ENCODE results near the gene WNT7A. TPM values are rescaled to one million over a fixed set of nuclear protein-coding genes. Genes with fewer than 3 reads are reported as not detected.

Gene WNT7A
- total RNA-seq, 1 donor from 2014 or later = not detected

GRCh38 chr3:13772885-13773745 is 106.8 kb downstream of the WNT7A start:
- no peaks in the 10 kb centered on the region for H3F3A ChIP-seq (ENCODE audit: low read depth)
- Mint-ChIP-seq H3K36me3 (no peaks in the 10 kb centered on the region), H3K27me3 (ENCODE audit: insufficient read depth, low read depth) (peaks cover 7% of the 10 kb centered on the region), H3K27ac (peak overlapping the region; percentile 70), H3K9me3 (no peaks in the 10 kb centered on the region), H3K4me3 (no peak overlapping the region), H3K4me1 (peaks cover 25% of the 10 kb centered on the region)
- H3K9me3 ChIP-seq (ENCODE audit: low read depth) = no peaks in the 10 kb centered on the region
- H3K4me2 ChIP-seq = no peak overlapping the region
- DNase-seq (ENCODE audit: low spot score) = no peak
- no peaks in the 10 kb centered on the region for H4K20me1 ChIP-seq (ENCODE audit: low read depth)
- H3K27ac ChIP-seq = no peak overlapping the region
- TF ChIP-seq EZH2 (IDR thresholded peaks at IDR 0.05) (no peak), EZH2phosphoT487 (IDR thresholded peaks at IDR 0.05) (no peak)
- TF ChIP-seq, protein P1, sequence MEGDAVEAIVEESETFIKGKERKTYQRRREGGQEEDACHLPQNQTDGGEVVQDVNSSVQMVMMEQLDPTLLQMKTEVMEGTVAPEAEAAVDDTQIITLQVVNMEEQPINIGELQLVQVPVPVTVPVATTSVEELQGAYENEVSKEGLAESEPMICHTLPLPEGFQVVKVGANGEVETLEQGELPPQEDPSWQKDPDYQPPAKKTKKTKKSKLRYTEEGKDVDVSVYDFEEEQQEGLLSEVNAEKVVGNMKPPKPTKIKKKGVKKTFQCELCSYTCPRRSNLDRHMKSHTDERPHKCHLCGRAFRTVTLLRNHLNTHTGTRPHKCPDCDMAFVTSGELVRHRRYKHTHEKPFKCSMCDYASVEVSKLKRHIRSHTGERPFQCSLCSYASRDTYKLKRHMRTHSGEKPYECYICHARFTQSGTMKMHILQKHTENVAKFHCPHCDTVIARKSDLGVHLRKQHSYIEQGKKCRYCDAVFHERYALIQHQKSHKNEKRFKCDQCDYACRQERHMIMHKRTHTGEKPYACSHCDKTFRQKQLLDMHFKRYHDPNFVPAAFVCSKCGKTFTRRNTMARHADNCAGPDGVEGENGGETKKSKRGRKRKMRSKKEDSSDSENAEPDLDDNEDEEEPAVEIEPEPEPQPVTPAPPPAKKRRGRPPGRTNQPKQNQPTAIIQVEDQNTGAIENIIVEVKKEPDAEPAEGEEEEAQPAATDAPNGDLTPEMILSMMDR (IDR thresholded peaks at IDR 0.05) = no peak
- H3K4me3 ChIP-seq = no peak overlapping the region
- no peaks in the 10 kb centered on the region for H3K27me3 ChIP-seq
- no peaks in the 10 kb centered on the region for H3K36me3 ChIP-seq
- no peak overlapping the region for H3K9ac ChIP-seq
- H2AFZ ChIP-seq (replicated peaks) = no peak overlapping the region
- H3K79me2 ChIP-seq (ENCODE audit: low read depth) = no peaks in the 10 kb centered on the region
- no peaks in the 10 kb centered on the region for H3K4me1 ChIP-seq

GRCh38 chr3:13772321-13772745 is 107.5 kb downstream of the WNT7A start:
- Histone ChIP-seq H3K4me2 (no peak overlapping the region), H3K27ac (no peak overlapping the region), H3K4me3 (no peak overlapping the region), H3K36me3 (no peaks in the 10 kb centered on the region), H2AFZ (replicated peaks) (no peak overlapping the region), H3K9ac (no peak overlapping the region), H3F3A (ENCODE audit: low read depth) (no peaks in the 10 kb centered on the region), H3K4me1 (no peaks in the 10 kb centered on the region), H3K79me2 (ENCODE audit: low read depth) (no peaks in the 10 kb centered on the region), H3K27me3 (no peaks in the 10 kb centered on the region), H4K20me1 (ENCODE audit: low read depth) (no peaks in the 10 kb centered on the region), H3K9me3 (ENCODE audit: low read depth) (no peaks in the 10 kb centered on the region)
- Mint-ChIP-seq H3K27me3 (ENCODE audit: insufficient read depth, low read depth) (peaks cover 9% of the 10 kb centered on the region), H3K27ac (peak overlapping the region; percentile 78), H3K9me3 (no peaks in the 10 kb centered on the region), H3K4me1 (peaks cover 25% of the 10 kb centered on the region), H3K36me3 (no peaks in the 10 kb centered on the region), H3K4me3 (no peak overlapping the region)
- TF ChIP-seq, protein P1 (IDR thresholded peaks at IDR 0.05) = no peak
- TF ChIP-seq EZH2 (IDR thresholded peaks at IDR 0.05) = no peak
- TF ChIP-seq EZH2phosphoT487 (IDR thresholded peaks at IDR 0.05) = no peak
- no peak for DNase-seq (ENCODE audit: low spot score)

DNA sequence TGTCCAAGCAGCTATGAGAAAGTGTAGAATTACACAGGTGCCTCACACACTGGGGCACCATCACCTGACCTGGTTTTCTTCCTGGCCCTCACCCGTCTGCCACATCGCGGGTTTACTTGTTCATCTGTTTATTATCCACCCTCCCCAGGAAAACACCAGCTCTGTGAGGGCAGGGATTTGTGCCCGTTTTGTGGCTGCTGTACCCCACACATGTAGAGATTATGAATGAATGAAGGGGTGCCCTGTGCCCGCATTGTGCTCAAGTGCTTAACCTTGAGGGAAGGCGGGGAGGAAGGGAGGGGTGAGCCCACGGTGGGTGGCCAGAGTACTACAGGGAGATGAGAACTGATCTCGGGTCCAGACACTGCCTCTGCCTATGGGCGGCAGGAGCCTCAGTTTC is 108.4 kb downstream of the WNT7A start:
- peaks cover 9% of the 10 kb centered on the region for H3K27me3 Mint-ChIP-seq (ENCODE audit: insufficient read depth, low read depth)
- Histone ChIP-seq H3K27me3 (no peaks in the 10 kb centered on the region), H3K79me2 (ENCODE audit: low read depth) (no peaks in the 10 kb centered on the region), H3K9ac (no peak overlapping the region), H3K36me3 (no peaks in the 10 kb centered on the region), H3K4me2 (no peak overlapping the region), H3K27ac (no peak overlapping the region), H3K4me1 (no peaks in the 10 kb centered on the region), H2AFZ (replicated peaks) (no peak overlapping the region), H3K9me3 (ENCODE audit: low read depth) (no peaks in the 10 kb centered on the region), H3K4me3 (no peak overlapping the region), H4K20me1 (ENCODE audit: low read depth) (no peaks in the 10 kb centered on the region), H3F3A (ENCODE audit: low read depth) (no peaks in the 10 kb centered on the region)
- no peaks in the 10 kb centered on the region for H3K36me3 Mint-ChIP-seq
- H3K4me1 Mint-ChIP-seq = peaks cover 25% of the 10 kb centered on the region
- no peak for TF ChIP-seq EZH2phosphoT487 (IDR thresholded peaks at IDR 0.05)
- no peak for TF ChIP-seq EZH2 (IDR thresholded peaks at IDR 0.05)
- TF ChIP-seq, protein P1 (IDR thresholded peaks at IDR 0.05) = no peak
- no peak for DNase-seq (ENCODE audit: low spot score)
- peak overlapping the region; percentile 83 for H3K27ac Mint-ChIP-seq
- H3K4me3 Mint-ChIP-seq = no peak overlapping the region
- no peaks in the 10 kb centered on the region for H3K9me3 Mint-ChIP-seq

Data from neural progenitor cell (in vitro differentiated cells).